WTC11 (cell line): ENCODE results near the gene NT5C.

ENCODE experiments used
- CREB1 ChIP-seq: sonication (generic); formaldehyde crosslinking; IDR thresholded peaks from 2 replicates; pipeline ENCODE4 v1.8.0; 2023; ENCODE audit warnings: mild to moderate bottlenecking, missing genetic modification reagents
- ZNF281 ChIP-seq: sonication (generic); formaldehyde crosslinking; IDR thresholded peaks from 2 replicates; pipeline ENCODE4 v1.8.0; 2023; ENCODE audit warnings: mild to moderate bottlenecking, missing genetic modification reagents
- TF ChIP-seq, protein P1 (sequence below): fragments of 200-600 bp; IDR thresholded peaks from 2 replicates; pipeline ENCODE4 v1.8.0; 2022; ENCODE audit warnings: antibody characterized with exemption
- TF ChIP-seq, protein P2 (sequence below): sonication (generic); formaldehyde crosslinking; IDR thresholded peaks from 2 replicates; pipeline ENCODE4 v1.8.0; 2022; ENCODE audit warnings: mild to moderate bottlenecking, missing genetic modification reagents

- TF ChIP-seq, protein P1, sequence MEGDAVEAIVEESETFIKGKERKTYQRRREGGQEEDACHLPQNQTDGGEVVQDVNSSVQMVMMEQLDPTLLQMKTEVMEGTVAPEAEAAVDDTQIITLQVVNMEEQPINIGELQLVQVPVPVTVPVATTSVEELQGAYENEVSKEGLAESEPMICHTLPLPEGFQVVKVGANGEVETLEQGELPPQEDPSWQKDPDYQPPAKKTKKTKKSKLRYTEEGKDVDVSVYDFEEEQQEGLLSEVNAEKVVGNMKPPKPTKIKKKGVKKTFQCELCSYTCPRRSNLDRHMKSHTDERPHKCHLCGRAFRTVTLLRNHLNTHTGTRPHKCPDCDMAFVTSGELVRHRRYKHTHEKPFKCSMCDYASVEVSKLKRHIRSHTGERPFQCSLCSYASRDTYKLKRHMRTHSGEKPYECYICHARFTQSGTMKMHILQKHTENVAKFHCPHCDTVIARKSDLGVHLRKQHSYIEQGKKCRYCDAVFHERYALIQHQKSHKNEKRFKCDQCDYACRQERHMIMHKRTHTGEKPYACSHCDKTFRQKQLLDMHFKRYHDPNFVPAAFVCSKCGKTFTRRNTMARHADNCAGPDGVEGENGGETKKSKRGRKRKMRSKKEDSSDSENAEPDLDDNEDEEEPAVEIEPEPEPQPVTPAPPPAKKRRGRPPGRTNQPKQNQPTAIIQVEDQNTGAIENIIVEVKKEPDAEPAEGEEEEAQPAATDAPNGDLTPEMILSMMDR, result no peak
- TF ChIP-seq, protein P2, sequence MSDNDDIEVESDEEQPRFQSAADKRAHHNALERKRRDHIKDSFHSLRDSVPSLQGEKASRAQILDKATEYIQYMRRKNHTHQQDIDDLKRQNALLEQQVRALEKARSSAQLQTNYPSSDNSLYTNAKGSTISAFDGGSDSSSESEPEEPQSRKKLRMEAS (CRISPR knock-in tag), result no peak
- TF ChIP-seq ZNF281 (CRISPR knock-in tag), result no peak
- no peak for TF ChIP-seq CREB1 (CRISPR knock-in tag)
These were observed 43.5 kb upstream of the NT5C start for GRCh38 chr17:75174996-75175395.
